Measurements from ENCODE around the gene NOXA1.
A peak's percentile ranks its signal among the peaks of the same experiment; 100 is the strongest.
"Not testable (repeated sequence)": the region's sequence is repeated elsewhere in the genome, so short reads cannot be mapped to it uniquely, and the experiment has no call there.

The NOXA1 gene

DNA sequence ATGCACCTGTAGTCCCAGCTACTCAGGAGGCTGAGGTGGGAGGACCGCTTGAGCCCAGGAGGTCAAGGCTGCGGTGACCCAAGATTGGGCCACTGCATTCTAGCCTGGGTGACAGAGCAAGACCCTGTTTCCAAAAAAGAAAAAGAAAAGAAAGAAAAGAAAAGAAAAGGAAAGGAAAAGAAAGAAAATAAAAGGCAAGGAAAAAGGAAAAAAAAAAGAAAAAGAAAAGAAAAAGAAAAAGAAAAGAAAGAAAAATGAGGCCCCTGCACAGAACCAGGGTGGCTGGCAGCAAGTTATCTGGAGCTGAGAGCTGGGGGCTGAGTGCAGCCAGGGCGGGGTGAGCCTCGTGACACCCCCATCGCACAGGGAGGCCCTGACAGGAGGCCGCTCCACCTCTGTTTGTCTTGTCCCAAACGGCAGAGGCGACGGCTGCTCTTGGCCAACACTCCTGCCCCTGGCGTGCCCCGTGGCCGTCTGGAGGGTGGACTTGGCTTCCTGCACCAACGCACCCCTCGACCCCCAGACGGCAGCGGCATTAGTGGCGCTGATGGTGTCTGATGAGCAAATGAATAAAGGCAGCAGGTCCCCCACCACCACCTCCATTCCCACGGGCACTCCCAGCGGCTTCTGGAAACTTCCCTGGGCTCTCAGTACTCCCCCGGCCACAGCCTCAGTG lies 17.0 kb upstream of the NOXA1 start:
- DNase-seq (ENCODE audit: low read depth) = no peak

DNA sequence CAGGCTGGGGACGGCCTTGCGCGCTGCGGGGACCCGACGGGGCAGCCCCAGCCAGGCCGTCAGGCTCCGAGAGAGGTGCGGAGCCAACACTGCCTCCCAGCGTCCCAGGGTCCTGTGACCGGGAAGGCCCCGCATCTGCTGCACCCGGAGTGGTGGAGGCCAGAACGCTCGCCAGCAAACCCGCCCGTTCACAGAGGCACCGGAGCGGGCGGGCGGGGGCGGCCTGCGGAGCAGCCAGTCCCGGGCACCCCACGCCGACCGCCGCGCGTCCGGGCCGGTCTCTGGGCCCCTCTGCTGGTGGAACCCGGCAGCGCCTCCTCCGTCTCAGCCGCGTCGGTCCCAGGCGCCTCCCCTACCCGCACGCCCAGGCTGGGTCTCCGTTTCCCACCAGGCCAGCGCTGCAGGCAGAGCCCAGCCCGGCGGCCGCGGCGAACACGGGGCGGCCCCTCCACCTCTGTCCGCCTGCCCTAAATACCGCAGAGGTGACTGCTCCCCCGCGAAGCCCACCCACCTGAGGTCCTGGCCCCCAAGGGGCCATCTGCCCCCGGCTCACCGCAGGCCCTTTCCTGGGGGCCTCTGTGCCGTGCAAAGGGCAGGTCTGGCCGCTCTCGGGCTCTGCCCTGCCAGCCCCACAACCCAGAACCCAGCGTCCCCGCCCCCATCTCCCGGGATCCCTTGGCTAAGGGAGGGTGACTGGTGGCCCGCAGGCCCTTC lies 16.2 kb upstream of the NOXA1 start:
- peak; percentile 52 for DNase-seq (ENCODE audit: low read depth)

GRCh38 chr9:137407590-137408300 lies 15.4 kb upstream of the NOXA1 start:
- no peak for DNase-seq (ENCODE audit: low read depth)

- no peak for DNase-seq (ENCODE audit: low read depth)
These were observed 14.4 kb upstream of the NOXA1 start for GRCh38 chr9:137408651-137409405.

- no peak for DNase-seq (ENCODE audit: low read depth)
These were observed 13.7 kb upstream of the NOXA1 start for GRCh38 chr9:137409515-137409914.

- not testable (repeated sequence) for DNase-seq (ENCODE audit: low read depth)
These were observed 12.8 kb upstream of the NOXA1 start for GRCh38 chr9:137410236-137410890.

DNA sequence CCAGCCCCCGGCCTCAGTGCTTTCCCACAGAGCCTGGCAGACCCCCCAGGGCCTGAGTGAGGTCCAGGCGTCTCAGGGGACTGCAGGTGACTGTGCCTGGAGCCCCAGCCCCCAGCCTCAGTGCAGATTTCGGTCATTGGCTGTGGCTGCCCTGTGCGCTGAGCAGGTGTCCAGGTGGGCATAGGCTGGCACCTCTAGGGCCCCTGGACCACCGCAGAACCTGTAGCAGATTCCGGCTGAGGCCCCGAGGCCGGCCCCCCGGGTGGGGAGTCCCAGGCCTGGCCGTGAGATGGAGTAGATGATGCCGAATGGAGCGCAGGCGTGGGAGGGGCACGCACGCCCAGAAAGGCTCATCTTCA lies 12.3 kb upstream of the NOXA1 start:
- no peak for DNase-seq (ENCODE audit: low read depth)

- no peak for DNase-seq (ENCODE audit: low read depth)
These were observed 11.9 kb upstream of the NOXA1 start for GRCh38 chr9:137411260-137411644.

GRCh38 chr9:137411645-137412380 lies 11.4 kb upstream of the NOXA1 start:
- DNase-seq (ENCODE audit: low read depth) = peak; percentile 39

- DNase-seq (ENCODE audit: low read depth) = no peak
These were observed 10.8 kb upstream of the NOXA1 start for GRCh38 chr9:137412431-137412830.

DNA sequence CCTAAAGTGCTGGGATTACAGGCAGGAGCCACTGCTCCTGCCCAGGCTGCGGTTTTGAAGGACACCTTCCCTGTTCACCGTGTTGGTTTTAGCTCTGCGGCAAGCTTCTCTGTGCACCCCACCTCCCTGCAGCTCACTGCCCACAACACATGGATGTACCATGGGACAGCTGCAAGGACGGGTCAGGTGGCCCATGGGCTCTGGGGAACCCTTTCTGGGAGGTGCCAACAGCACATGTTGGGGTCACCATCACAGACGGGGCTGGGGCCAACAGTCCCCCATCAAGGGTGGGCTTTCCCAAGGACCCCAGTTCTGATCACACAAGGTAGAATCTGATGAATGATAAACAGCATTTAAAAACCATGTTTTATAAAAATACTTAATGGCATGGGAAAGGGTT lies 7.7 kb upstream of the NOXA1 start:
- no peak for DNase-seq (ENCODE audit: low read depth)

- DNase-seq (ENCODE audit: low read depth) = no peak
These were observed 7.1 kb upstream of the NOXA1 start for GRCh38 chr9:137416006-137416562.

DNA sequence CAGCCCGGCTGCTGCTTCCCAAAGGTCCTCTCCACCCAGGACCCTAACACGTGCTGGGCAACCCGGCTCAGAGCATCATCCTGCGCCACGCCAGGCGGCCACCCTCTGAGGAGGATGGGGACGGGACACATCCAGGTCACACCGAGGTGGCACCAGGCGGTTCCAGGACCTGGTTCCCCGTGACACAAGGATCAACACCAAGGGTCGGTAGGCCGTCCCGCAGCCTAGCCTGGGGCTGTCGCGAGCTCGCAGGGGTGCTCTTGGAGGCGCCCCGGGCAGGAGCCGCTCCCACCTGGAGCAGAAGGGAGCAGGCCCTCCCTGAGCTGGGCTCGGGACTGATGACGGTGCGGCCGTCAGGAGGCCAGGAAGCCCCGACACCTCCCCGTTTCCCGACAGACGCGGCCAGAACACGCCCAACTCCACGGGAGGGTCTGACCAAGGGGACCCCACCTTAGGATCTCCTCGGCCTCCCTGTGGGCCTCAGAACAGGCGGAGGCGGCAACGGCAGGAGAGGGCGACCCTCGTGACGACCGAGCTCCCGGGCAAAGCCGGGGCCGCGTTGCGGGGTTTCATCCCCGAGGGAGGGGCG lies 6.5 kb upstream of the NOXA1 start:
- no peak for DNase-seq (ENCODE audit: low read depth)

DNA sequence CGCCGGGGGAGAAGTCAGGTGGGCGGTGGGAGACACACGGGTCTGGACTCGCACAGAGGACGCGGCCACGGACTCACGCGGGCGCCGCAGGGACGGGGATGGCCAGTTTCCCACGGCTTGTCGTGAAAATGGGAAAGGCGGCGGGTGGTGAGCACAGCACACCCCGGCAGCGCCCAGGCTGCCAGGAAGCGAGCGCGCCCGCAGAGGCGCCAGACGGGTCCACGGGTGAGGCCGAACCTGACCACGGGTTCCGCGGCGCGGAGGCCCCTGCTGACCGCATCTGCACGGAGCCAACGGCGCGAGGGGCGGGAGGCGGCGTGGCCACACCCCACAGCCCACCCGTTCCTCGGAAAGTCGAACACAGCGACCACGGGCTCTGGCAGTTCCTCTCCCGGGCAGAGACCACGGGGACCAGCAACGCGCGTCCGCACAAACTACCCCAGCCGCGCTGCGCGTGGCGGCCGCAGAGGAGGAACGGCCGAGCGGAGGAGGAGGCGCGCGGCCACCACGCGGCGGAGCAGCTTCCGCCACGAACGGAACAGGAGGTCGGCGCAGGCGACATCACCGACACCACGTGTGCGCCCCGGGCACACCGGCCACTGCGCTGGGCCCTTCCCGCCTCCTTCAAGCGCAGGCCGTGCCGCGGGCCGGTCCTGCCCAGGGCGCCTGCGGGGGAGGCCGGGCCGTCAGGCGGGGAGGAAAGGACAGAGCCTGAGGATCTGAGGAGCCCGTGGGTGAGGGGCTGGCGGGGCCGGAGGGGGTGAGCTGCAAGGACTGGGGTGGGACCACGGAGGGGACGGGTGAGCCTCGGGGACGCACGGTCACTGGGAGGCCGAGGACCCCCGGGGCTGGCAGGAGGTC lies 5.8 kb upstream of the NOXA1 start:
- DNase-seq (ENCODE audit: low read depth) = no peak

DNA sequence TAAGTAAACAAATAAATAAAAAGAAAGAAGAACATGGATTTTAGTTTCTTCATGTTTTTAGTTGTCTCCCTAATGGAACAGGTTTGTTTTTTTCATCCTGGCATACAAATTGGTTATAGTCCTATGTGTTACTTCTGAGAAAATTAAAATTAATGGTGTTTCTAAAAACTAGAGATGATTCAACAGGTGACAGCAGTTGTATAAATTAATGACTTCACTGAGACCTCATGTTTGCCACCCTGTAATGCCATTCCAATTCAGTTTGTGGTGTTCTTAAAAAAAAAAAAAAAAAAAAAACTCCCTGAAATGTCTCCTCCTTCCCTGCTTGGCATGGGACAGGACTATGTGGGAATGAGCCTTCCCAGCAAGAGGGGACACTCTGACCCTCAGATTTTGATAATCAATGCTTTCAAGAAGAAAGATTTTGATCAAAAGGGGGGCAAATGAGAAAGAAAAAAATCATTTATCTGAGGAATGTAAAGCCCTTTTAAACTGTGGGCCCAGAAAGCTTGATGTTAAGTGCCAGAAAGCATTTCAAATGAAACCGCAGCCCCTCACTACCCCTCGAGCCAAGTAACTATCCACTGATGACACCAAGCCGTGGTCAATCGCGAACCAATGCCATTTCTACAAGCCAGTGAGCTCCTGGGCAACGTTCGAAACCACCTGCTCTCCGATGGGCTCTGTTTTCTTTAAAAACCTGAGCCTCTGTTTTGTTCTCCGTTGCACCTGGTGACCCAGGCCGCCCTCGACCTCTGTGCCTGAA lies 1.2 kb upstream of the NOXA1 start:
- DNase-seq (ENCODE audit: low read depth) = no peak

DNA sequence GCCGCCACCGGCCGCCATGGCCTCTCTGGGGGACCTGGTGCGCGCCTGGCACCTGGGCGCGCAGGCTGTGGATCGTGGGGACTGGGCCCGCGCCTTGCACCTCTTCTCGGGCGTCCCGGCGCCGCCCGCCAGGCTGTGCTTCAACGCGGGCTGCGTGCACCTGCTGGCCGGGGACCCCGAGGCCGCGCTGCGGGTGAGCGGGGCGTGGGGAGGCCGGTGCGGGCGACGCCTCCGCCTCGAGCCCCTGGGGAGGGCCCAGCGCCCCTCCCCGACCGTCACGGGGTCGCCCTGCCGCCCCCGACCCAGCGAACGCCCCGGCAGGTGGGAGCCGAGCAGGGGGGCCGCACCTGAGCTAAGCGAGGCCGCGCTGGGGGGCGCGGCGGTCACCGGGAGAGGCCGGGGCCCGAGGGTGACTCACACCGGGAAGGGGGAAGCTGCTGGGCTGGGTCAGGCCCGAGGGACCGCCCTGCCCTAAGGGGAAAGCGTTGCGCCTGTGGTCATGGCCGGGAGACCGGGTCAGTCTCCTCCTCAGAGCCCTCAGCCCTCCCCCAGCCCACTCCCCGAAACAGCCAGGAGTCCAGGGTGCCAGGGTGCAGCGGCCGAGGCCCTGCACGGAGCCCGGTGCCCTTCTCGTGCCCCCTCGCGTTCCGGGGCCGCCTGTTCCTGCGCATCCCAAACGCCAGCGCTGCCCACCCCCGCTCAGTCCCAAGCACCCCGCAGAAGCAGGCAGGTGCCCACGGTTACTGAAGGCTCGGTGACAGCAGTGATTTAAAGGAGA lies 510 bp downstream of the NOXA1 start:
- no peak for DNase-seq (ENCODE audit: low read depth)

DNA sequence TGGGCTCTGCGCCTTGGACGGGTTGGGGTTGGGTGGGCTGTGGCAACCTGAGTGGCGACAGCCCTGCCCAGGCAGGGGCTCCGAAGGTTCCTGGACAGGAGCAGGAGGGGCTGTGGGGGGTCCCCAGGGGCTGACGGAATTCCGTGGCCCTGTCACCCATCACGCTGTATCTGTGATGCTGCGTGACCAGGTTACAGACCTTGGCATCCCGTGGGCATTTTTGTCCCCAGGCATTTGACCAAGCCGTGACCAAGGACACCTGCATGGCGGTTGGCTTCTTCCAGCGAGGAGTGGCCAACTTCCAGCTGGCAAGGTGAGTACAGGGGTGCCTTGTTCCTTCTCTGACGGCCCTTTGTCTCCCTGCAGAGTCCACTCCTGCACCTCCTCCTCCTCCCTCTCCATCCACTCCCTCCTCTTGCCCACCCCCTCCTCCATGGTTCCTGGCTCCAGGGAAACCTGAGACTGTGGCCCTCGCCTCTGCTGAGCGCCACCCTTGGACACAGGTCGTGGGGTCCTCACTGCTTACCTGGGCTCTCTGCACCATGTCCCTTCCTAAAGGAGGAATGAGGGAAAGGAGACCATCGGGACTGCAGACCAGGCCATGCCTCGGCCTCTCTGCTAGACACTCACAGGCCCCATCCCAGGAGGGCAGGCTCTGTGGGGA lies 3.0 kb downstream of the NOXA1 start:
- DNase-seq (ENCODE audit: low read depth) = no peak

All from stimulated activated CD8-positive, alpha-beta memory T cell treated with anti-CD3 and anti-CD28 coated beads, Interleukin-4, amount 100 ng/mL, for 24 hours (primary cell).